GM19025 (cell line): Measurements from ENCODE around the gene IP6K1.
"Not testable (repeated sequence)": the region's sequence is repeated elsewhere in the genome, so short reads cannot be mapped to it uniquely, and the experiment has no call there.

Experiments used
- ATAC-seq: cut with Tn5 transposase; IDR thresholded peaks from one replicate; pipeline ENCODE4 v1.9.1; 2021; ENCODE audit warnings: mild to moderate bottlenecking, low read depth, moderate library complexity; ENCODE audit not compliant: unreplicated experiment

IP6K1 gene

GRCh38 chr3:49772703-49773102, 13.6 kb downstream of the IP6K1 start:
- no peak for ATAC-seq

DNA sequence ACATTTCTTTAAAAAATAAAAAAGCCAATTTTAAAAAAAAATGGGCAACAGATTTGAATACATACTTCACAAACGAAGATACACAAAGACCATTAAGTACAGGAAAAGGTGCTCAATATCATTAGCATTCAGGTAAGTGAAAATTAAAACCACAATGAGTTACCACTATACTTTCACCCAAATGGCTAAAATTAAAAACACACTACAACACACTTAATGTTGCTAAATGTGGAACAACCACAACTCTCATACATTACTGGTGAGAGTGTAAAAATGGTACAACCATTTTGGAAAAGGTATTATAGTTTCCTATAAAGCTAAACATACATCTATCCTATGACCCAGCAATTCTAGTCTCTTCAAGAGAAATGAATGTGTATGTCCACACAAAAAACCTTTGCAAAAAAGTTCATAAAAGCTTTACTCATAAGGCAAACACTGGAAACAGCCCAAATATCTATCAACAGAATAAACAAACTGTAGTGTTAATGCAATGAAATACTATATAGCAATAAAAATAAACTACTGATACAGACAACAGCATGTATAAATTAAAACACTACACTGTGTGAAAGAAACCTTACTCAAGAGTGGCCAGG, 14.9 kb downstream of the IP6K1 start:
- no peak for ATAC-seq

GRCh38 chr3:49769926-49770325, 16.4 kb downstream of the IP6K1 start:
- ATAC-seq: no peak

DNA sequence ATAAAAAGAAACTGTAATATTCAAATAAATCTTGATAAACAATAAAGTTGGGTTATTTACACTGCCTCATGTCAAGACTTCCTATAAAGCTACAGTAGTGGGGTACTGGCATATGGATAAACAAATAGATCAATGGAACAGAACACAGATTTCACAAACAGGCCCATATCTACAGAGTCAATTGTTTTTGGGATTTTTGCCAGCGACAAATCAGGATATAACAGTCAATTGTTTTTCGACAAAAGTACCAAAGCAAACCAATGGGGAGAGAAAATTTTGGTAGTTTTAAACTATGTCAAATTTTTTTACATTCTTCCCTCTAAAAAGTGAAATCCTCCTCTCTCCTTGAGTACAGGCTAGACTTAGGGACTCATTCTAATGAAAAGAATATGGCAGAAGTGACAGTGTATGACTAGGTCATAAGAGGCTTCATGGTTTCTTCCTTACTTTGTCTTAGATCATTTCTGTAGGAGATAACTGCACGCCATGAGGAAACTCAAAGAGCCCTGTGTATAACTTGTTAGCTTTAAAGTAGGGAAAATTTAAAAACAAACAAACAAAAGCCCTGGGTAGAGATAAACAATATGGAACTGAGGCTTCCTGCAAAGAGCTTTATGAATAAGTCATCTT, 16.9 kb downstream of the IP6K1 start:
- no peak for ATAC-seq

DNA sequence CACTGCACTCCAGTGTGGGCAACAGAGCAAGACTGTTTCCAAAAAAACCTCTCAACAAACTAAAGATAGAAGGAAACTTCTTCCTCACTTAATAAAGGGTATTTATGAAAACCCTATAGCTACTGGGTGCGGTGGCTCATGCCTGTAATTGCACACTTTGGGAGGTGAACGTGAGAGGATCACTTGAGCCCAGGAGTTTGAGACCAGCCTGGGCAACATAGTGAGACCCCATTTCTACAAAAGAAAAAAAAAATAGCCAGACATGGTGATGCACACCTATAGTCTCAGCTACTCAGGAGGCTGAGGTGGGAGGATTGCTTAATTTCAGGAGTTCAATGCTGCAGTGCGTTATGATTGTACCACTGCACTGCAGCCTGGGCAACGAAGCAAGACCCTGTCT, 22.4 kb downstream of the IP6K1 start:
- no peak for ATAC-seq

DNA sequence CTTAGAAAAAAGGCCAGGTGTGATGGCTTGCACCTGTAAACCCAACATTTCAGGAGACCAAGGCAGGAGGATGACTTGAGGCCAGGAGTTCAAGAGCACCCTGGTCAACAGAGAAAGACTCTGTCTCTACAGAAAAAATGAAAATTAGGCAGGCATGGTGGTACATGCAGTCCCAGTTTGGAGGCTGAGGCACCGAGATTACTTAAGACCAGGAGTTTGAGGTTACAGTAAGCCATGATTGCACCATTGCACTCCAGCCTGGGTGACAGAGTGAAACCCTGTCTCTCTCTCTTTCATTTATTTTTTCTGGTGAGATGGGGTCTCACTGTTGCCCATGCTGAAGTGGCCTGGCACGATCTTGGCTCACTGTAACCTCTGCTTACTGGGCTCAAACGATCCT, 24.7 kb downstream of the IP6K1 start:
- no peak for ATAC-seq

GRCh38 chr3:49759226-49759625, 27.1 kb downstream of the IP6K1 start:
- ATAC-seq: no peak

DNA sequence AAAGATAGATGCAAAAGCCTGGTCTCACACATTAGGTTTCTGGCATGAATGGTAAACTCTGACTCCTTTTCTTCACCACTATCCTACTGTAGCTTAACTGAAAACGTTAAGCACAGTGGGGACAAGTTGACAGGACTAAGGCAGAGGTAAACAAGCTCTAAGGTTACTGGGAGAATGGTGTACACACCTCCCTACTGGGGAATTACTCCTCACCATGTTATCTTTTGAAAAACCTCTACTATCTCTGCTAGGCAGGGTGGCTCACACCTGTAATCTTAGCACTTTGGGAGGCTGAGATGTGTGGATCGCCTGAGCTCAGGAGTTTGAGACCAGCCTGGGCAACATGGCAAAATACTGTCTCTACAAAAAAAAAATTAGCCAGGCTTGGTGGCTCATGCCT, 29.1 kb downstream of the IP6K1 start:
- ATAC-seq: no peak

GRCh38 chr3:49756036-49756435, 30.3 kb downstream of the IP6K1 start:
- ATAC-seq: no peak

- no peak for ATAC-seq
Observed at GRCh38 chr3:49754536-49754935, 31.8 kb downstream of the IP6K1 start.

- no peak for ATAC-seq
Observed at GRCh38 chr3:49751501-49751900, 34.8 kb downstream of the IP6K1 start.

GRCh38 chr3:49750056-49750455, 36.3 kb downstream of the IP6K1 start:
- ATAC-seq: no peak

DNA sequence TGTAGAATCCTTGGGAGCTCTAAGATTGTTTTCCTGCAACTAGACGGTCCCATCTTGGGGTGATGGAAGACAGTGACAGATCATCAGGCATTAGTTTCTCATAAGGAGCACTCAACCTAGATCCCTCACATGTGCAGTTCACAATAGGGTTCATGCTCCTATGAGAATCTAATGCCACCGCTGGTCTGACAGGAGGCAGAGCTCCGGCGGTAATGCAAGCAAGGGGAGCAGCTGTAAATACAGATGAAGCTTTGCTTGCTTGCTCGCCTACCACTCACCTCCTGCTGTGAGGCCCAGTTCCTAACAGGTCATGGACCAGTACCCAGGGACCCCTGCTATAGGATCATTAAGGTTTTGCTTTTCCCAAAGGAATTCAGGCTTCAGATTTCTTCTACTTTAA, 37.5 kb downstream of the IP6K1 start:
- ATAC-seq: not testable (repeated sequence)

- no peak for ATAC-seq
Observed at GRCh38 chr3:49747792-49748480, 38.4 kb downstream of the IP6K1 start.

GRCh38 chr3:49745986-49746385, 40.4 kb downstream of the IP6K1 start:
- no peak for ATAC-seq

DNA sequence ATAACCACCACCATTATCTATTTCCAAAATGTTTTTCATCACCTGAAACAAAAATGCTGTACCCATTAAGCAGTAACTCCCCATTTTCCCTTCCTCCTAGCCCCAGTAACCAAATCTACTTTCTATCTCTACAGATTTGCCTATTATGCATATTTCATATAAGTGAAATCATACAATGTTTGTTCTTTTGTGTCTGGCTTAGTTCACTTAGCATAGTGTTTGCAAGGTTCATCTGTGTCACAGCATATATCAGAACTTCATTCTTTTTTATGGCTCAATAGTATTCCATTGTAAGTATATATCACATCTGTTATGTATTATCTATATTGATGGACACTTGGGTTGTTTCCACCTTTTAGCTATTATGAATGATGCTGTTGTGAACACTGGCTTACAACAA, 45.9 kb downstream of the IP6K1 start:
- ATAC-seq: no peak

GRCh38 chr3:49738067-49738713, 48.2 kb downstream of the IP6K1 start:
- ATAC-seq: no peak

DNA sequence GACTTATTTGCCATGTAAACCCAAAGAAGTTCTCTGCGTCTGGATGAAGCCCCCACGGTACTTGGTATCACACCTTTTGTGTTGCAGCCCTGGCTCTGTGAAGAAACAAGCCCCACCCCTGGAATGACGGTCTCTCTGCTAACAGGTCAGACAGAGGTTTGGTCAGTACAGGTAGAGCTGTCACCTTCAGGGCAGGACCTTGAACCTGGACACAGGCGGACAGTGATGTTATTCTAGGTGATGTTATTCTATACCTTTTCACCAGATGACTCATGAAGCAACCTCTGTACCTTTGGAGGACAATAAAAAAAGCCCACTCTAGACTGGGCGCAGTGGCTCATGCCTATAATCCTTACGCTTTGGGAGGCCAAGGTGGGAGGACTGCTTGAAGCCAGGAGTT, 51.6 kb downstream of the IP6K1 start:
- no peak for ATAC-seq

GRCh38 chr3:49733551-49733950, 52.8 kb downstream of the IP6K1 start:
- ATAC-seq: no peak

- no peak for ATAC-seq
Observed at GRCh38 chr3:49732597-49732996, 53.7 kb downstream of the IP6K1 start.

GRCh38 chr3:49729966-49730609, 56.3 kb downstream of the IP6K1 start:
- no peak for ATAC-seq
